T-helper 2 cell (primary cell): ENCODE data around the gene CD247.
A peak's percentile ranks its signal among the peaks of the same experiment; 100 is the strongest.

Experiments used
- DNase-seq, 5 experiments: peaks; one replicate each; pipeline versions ENCODE4 v3.0.0 to v3.0.0-alpha.2; 2012 to 2022

CD247 gene

GRCh38 chr1:167542109-167543032 is 24.0 kb upstream of the CD247 start:
- DNase-seq = peak in 1 of 5 experiments; percentile 77

- no peak for DNase-seq
These were observed 23.3 kb upstream of the CD247 start for GRCh38 chr1:167541610-167542009.

DNA sequence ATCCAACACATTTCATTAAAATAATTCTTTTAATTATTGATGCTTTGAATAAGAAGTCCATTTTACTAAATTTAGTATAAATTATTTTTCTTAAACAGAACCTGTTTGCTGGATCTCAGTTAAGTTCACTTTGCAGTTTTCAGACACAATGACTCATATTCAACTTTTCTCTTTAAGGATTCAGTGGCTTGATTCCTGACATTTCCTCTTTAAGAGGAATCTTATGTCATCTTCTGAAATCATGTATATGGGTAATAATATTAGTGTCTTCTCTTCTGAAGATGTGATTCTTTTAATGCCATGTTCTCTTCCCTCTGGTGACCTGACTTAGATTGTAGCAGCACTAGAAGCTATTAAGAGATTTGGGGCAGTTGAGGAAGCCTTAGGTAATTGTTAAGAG is 22.7 kb upstream of the CD247 start:
- no peak for DNase-seq

GRCh38 chr1:167538657-167539056 is 20.3 kb upstream of the CD247 start:
- no peak for DNase-seq

GRCh38 chr1:167533851-167534300 is 15.5 kb upstream of the CD247 start:
- DNase-seq = peak; percentile 31 to 51 (median 49)

DNA sequence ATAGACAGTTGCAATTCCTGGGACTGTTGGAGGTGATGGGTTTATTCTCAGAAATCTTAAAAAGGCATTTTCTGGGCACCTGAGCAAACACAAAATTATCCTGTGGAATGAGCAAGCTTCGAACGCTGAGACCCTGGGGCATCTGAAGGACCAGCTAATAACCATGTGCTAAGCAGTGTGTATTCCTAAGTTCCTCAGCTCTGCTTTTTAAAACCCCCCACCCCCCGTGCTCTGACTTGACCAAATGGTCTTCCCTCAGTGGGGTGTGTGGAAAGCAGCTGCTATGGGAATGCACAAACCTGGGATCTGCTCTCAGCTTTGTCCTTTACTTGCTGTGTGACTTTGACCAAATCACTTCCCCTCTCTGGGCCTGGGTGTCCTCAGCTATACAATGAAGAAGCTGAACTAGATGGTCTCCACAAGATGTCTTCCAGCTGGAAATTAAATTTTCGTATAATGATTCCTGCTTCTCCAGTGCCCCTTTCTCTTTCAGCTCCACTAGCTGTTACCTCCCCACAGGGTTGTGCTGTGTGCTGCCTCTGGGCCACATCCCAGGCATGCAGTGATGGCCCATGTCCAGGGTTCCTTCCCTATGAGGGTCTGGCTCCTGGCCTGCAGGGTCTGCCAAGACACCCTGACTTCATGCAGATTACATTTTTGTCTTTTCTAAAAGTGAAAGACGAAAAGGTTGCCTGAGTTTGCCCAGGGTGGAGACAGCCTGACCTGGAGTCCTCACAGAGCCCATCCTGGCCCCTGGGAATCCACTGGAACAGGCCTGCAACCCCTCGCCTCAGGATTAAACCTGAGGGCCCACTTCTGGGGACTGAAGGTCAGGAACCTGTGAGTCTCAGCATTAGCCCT is 14.9 kb upstream of the CD247 start:
- DNase-seq = no peak

DNA sequence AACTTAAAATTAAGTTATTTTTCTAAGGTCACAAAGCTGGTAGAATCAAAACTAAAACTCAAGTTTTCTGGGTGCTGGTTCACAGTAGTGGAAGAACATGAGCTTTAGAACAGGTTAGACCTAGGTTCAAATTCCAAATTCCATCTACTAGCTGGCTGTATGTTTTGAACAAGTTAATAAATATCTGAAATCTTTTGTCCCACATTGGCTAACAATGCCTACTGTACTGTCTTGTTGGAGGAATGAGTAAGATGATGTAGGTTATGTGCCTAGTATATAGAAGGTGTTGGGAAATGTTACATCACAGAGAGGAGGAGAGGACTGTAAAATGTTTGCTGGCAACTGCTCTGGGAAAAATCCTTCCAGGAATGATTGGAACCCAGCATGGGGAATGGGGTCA is 14.0 kb upstream of the CD247 start:
- DNase-seq = no peak

GRCh38 chr1:167529829-167530474 is 11.6 kb upstream of the CD247 start:
- no peak for DNase-seq

DNA sequence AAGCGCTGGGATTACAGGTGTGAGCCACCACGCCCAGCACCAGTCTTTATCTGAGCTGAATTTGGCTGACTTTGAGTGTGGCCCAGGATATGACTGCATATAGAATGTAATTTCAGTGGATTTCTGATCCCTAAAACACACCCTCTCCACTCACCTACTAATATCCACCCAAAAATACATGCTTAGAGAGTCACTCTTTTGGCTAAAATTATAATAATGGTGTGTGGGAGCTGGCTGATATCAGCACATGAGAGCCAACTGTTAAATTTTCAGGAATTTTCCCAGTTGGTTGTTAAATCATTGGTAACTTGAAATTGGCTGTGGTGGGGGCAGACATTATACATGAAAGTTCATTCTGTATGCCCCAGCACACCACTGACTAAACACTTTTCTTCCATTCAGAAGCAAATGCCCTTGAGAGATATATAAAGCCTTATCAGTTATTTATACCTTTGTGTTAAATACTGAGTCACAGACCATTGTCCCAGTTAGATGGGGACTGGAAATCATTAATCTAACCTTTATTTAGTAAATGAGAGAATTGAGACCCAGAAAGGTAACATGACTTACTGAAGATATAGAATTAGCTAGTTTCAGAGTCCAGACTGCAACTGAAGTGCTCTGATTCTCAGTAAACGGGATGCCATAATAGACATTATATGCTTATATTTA is 9.9 kb upstream of the CD247 start:
- no peak for DNase-seq

GRCh38 chr1:167526667-167527383 is 8.5 kb upstream of the CD247 start:
- no peak for DNase-seq

- no peak for DNase-seq
These were observed 6.3 kb upstream of the CD247 start for GRCh38 chr1:167524651-167525050.

DNA sequence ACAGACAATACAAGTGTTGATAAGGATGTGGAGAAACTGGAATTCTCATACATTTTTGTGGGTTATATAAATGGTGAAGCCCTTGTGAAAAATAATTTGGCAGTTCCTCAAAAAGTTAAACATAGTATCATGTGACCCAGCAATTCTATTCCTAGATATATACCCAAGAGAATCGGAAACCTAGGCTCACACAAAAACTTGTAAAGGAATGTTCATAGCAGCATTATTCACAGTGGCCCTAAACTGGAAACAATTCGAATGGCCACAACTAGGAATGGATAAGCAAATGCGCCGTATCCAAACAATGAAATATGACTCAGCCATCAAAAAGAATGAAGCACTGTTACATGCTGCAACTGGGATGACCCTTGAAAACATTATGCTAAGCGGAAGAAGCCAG is 3.9 kb upstream of the CD247 start:
- no peak for DNase-seq

GRCh38 chr1:167520711-167521206 is 2.4 kb upstream of the CD247 start:
- peak in 1 of 5 experiments; percentile 68 for DNase-seq

- DNase-seq = peak; percentile 49 to 85 (median 83)
These were observed 596 bp downstream of the CD247 start for GRCh38 chr1:167517535-167518330.

DNA sequence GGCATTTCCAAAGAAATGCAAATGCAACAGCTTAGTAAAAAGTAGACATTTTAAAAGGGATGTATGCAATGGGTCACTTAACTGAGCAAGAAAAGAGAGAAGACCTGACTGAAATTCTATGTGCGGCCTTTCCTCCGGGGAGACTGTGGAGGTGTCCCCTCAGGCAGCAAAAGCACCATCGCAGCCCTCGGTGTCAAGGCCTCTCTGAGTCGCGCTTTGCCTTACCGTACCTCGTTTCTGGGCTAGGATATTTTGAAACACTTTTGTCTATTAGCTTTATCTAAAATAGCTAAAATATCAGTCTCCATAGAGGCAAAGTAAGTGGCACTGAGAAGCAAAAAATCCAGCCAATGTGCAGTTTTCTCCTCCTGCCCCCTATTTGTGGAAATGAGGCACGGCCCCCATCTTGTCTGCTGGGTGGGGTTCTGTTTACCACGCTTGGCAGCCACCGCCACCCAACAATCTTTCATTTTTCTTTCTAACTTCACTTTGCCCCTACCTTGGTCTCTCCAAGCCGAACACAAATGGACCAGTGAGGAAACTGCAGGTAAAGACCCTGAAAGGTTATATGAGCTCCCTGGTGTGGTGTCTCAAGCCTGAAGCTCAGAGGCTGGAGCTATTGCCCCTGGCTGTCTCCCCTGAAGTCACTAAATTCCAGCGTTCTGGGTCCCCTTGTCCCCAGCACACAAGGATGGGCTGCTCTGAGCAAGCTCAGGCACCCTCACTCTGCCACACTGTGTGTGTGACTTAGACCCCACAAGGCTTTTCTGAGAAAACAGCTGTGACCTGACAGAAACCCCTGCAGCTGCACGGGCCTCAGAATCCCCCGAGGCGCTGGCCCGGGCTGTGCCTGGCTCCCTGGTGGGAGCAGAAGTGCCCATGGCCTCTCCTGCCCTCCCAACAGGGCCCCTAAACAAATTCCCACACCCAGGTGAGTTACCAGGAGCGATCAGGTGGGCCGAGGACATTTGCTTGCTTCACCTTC is 1.6 kb downstream of the CD247 start:
- peak in 3 of 5 experiments; percentile 34 to 59 (median 46) for DNase-seq

GRCh38 chr1:167515893-167516321 is 2.4 kb downstream of the CD247 start:
- peak in 1 of 5 experiments; percentile 51 for DNase-seq

DNA sequence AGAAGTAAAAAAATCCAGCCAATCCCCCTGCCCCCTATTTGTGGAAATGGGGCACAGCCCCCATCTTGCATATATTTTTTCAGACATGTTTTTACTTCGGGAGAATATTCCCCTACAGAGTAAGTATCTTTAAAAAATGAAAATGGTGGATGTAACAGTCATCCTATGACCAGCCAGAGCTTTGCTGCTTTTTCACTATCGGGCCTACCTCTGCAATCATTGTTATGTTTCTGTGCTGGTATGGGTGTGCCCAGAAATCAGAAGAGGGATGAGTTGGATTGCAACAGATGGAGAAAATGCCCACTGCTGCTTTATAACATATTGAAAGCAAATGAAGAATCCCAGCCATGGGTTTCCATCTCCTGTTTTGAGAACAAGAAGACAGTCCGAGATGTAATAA is 2.9 kb downstream of the CD247 start:
- DNase-seq = peak in 1 of 5 experiments; percentile 57

- peak in 1 of 5 experiments; percentile 58 for DNase-seq
These were observed 4.0 kb downstream of the CD247 start for GRCh38 chr1:167514288-167514687.

DNA sequence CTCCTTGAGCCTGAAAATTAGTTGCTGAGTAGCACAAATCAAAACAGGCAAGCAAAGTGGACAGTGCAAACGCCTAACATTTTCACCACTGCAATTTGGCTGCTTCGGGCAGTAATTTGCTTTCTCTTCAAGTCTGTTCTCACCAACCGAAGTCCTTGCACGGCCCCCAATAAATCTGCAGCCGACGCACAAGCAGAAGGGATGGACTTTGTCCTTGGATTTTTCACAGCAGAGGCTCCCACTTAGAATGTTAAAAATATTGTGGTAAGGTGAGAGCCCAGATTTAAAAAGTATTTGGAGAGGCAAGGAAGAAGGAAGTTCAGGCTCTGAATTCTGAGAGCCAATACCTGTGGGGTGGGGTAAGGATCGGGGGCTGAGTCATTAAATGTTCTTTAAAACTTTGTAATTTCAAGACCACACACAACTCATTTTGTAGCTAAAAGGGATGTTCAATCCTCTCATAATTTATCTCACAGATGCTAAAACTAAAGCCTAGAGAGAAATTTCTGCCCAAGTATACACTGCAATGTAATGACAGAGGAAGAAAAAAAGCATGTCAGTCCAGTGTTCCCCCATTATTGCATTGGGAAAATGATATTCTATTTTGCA is 6.2 kb downstream of the CD247 start:
- DNase-seq = no peak
